ENCODE results near the gene NAALADL2. TPM values are rescaled to one million over a fixed set of nuclear protein-coding genes. Genes with fewer than 3 reads are reported as not detected.

Gene NAALADL2
- total RNA-seq, 1 donor: 23.5 TPM

DNA sequence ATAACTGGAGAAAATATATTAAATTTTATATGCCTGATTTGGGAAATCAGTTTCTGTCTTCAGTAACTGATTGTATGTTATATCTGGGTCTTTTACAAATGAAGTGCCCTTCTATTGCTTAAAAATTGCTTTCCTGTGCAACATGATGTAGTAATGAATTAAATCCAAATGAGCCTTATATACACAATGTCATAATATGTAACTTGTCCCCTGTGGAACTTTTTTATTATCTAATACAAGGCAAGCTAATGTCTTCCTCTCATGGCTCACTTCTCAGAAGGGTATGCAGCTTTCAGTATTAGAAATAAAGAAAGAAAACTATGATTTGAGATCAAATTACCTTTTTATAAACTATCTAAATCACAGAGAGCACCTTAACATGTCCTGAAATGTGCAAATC, 248.9 kb downstream of the NAALADL2 start:
- Histone ChIP-seq H3K79me2 (ENCODE audit: insufficient read depth, low read length) (no peaks in the 10 kb centered on the region), H3K36me3 (ENCODE audit: insufficient read depth, low read length) (no peaks in the 10 kb centered on the region), H3K9me3 (ENCODE audit: low read depth, low read length) (no peaks in the 10 kb centered on the region), H2AFZ (ENCODE audit: low read length) (no peak overlapping the region), H3K4me3 (ENCODE audit: insufficient read depth, low read length) (no peak overlapping the region), H4K20me1 (ENCODE audit: insufficient read depth, low read length) (no peaks in the 10 kb centered on the region), H3K27me3 (ENCODE audit: insufficient read depth, low read length) (no peaks in the 10 kb centered on the region), H3K27ac (ENCODE audit: low read depth, low read length) (no peak overlapping the region), H3K4me2 (ENCODE audit: insufficient read depth, low read length) (no peak overlapping the region), H3K4me1 (ENCODE audit: insufficient read depth, low read length) (no peaks in the 10 kb centered on the region)
- no peak for DNase-seq (ENCODE audit: insufficient read length, low spot score, missing footprints)
- TF ChIP-seq, protein P1, sequence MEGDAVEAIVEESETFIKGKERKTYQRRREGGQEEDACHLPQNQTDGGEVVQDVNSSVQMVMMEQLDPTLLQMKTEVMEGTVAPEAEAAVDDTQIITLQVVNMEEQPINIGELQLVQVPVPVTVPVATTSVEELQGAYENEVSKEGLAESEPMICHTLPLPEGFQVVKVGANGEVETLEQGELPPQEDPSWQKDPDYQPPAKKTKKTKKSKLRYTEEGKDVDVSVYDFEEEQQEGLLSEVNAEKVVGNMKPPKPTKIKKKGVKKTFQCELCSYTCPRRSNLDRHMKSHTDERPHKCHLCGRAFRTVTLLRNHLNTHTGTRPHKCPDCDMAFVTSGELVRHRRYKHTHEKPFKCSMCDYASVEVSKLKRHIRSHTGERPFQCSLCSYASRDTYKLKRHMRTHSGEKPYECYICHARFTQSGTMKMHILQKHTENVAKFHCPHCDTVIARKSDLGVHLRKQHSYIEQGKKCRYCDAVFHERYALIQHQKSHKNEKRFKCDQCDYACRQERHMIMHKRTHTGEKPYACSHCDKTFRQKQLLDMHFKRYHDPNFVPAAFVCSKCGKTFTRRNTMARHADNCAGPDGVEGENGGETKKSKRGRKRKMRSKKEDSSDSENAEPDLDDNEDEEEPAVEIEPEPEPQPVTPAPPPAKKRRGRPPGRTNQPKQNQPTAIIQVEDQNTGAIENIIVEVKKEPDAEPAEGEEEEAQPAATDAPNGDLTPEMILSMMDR (IDR thresholded peaks at IDR 0.05; ENCODE audit: extremely low read depth, low read depth, low read length): no peak

DNA sequence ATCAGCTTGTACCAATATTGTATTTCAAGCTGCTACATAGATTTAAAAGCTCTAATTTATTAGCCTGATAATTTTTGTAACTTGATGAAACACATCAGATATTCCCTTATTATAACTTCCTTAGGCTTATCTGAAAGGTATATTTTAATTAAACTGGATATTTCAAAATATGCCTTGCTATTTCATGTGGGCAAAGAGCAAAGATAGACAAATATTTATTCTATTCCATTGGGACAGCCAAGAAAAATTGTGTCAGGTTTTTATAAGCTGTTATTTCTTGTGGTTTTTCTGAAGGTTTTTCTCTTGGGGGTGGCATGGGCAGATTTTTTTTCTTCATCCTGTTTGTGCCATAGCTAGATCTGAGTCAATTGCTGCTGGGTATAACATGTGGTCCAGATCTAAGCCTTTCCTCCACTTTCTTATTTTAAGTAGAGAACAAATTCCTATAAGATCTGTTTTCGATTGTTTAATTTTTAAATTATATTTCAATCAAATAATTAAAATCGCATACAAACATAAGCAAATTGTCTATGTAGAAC, 249.5 kb downstream of the NAALADL2 start:
- H3K9me3 ChIP-seq (ENCODE audit: low read depth, low read length): no peaks in the 10 kb centered on the region
- H3K79me2 ChIP-seq (ENCODE audit: insufficient read depth, low read length): no peaks in the 10 kb centered on the region
- no peaks in the 10 kb centered on the region for H3K36me3 ChIP-seq (ENCODE audit: insufficient read depth, low read length)
- H3K4me3 ChIP-seq (ENCODE audit: insufficient read depth, low read length): no peak overlapping the region
- DNase-seq (ENCODE audit: insufficient read length, low spot score, missing footprints): no peak
- H3K27ac ChIP-seq (ENCODE audit: low read depth, low read length): no peak overlapping the region
- H3K4me1 ChIP-seq (ENCODE audit: insufficient read depth, low read length): no peaks in the 10 kb centered on the region
- H3K27me3 ChIP-seq (ENCODE audit: insufficient read depth, low read length): no peaks in the 10 kb centered on the region
- H4K20me1 ChIP-seq (ENCODE audit: insufficient read depth, low read length): no peaks in the 10 kb centered on the region
- H3K4me2 ChIP-seq (ENCODE audit: insufficient read depth, low read length): no peak overlapping the region
- TF ChIP-seq, protein P1 (IDR thresholded peaks at IDR 0.05; ENCODE audit: extremely low read depth, low read depth, low read length): no peak
- no peak overlapping the region for H2AFZ ChIP-seq (ENCODE audit: low read length)

DNA sequence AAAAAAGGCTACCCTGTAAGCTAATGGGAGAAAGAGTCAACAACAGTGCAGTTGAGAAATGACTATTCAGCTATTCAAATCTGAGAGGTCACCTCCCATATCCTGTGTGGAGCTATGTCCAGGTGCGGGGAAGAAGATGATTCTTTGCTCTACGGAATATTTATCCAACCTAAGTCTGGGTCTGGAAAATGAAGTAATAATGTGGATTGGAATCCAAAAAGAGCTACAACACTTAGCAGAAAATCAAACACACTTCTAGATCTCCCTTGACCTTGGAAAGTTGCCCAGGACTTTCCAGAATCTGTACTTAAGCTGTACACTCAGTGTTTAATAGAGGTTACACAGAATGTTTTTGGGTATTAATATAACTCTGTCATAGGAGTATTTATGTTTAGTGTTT, 251.9 kb downstream of the NAALADL2 start:
- Histone ChIP-seq H3K27ac (ENCODE audit: low read depth, low read length) (no peak overlapping the region), H3K79me2 (ENCODE audit: insufficient read depth, low read length) (no peaks in the 10 kb centered on the region), H3K4me3 (ENCODE audit: insufficient read depth, low read length) (no peak overlapping the region), H3K36me3 (ENCODE audit: insufficient read depth, low read length) (no peaks in the 10 kb centered on the region), H4K20me1 (ENCODE audit: insufficient read depth, low read length) (no peaks in the 10 kb centered on the region), H3K4me2 (ENCODE audit: insufficient read depth, low read length) (no peak overlapping the region), H2AFZ (ENCODE audit: low read length) (no peak overlapping the region), H3K27me3 (ENCODE audit: insufficient read depth, low read length) (no peaks in the 10 kb centered on the region), H3K9me3 (ENCODE audit: low read depth, low read length) (no peaks in the 10 kb centered on the region), H3K4me1 (ENCODE audit: insufficient read depth, low read length) (no peaks in the 10 kb centered on the region)
- DNase-seq (ENCODE audit: insufficient read length, low spot score, missing footprints): no peak
- TF ChIP-seq, protein P1 (IDR thresholded peaks at IDR 0.05; ENCODE audit: extremely low read depth, low read depth, low read length): no peak

DNA sequence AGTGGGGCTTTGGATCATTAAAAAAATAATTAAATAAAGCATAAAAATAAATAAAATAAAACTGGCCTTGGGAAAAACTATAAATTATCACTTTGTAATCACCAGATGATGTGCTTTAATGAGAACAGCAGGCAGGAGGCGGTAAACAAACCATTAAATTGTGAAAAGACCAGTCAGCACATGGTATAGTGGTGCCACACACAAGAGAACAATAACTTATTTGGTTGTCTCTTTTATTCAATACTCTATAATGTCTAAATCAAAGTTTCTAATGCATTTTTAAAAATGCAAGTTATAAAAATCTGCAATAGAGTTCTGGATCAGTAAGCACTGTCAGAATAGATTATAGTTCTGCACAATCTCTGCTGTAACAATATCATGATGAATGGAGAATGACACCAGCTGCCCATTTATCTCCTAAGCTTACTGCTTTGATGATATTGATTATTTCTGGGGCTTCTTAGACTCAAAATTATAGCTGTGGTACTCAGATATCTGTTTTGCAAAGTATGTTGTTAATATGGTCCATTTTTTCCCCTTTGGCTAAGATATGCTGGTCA, 259.3 kb downstream of the NAALADL2 start:
- DNase-seq (ENCODE audit: insufficient read length, low spot score, missing footprints): no peak
- H3K4me3 ChIP-seq (ENCODE audit: insufficient read depth, low read length): no peak overlapping the region
- no peaks in the 10 kb centered on the region for H3K27me3 ChIP-seq (ENCODE audit: insufficient read depth, low read length)
- H3K79me2 ChIP-seq (ENCODE audit: insufficient read depth, low read length): no peaks in the 10 kb centered on the region
- no peaks in the 10 kb centered on the region for H3K36me3 ChIP-seq (ENCODE audit: insufficient read depth, low read length)
- H4K20me1 ChIP-seq (ENCODE audit: insufficient read depth, low read length): no peaks in the 10 kb centered on the region
- no peaks in the 10 kb centered on the region for H3K9me3 ChIP-seq (ENCODE audit: low read depth, low read length)
- no peak overlapping the region for H3K4me2 ChIP-seq (ENCODE audit: insufficient read depth, low read length)
- H3K27ac ChIP-seq (ENCODE audit: low read depth, low read length): no peak overlapping the region
- TF ChIP-seq, protein P1 (IDR thresholded peaks at IDR 0.05; ENCODE audit: extremely low read depth, low read depth, low read length): no peak
- H2AFZ ChIP-seq (ENCODE audit: low read length): no peak overlapping the region
- no peaks in the 10 kb centered on the region for H3K4me1 ChIP-seq (ENCODE audit: insufficient read depth, low read length)

Measured in osteoblast (primary cell).